Upper lobe of left lung (tissue), 6 donors: ENCODE data around the gene PDRG1. TPM values are rescaled to one million over a fixed set of nuclear protein-coding genes. Genes with fewer than 3 reads are reported as not detected.

Experiments
- ATAC-seq, 2 donors: fragments of 200-7000 bp; cut with Tn5 transposase; one replicate each; pipeline ENCODE4 v1.9.1; 2022; ENCODE audit warnings: mild to moderate bottlenecking in 2 of 2, moderate library complexity in 2 of 2; ENCODE audit not compliant: low FRiP score in 2 of 2
- DNase-seq, 2 donors: peaks; one replicate each; pipeline ENCODE4 v3.0.0-alpha.2; 2019 to 2020
- H3K27ac ChIP-seq, 4 donors: fragments of 200-600 bp; sonication (generic); one replicate each; pipeline ENCODE4 v1.5.1; 2016 to 2019
- H3K27me3 ChIP-seq, 4 donors: fragments of 200-600 bp; sonication (generic); one replicate each; pipeline ENCODE4 v1.5.1; 2017 to 2019
- H3K36me3 ChIP-seq, 4 donors: fragments of 200-600 bp; sonication (generic); one replicate each; pipeline ENCODE4 v1.5.1; 2016 to 2019
- H3K4me1 ChIP-seq, 4 donors: fragments of 200-600 bp; sonication (generic); one replicate each; pipeline ENCODE4 v1.5.1; 2018 to 2019
- H3K4me3 ChIP-seq, 4 donors: fragments of 200-600 bp; sonication (generic); one replicate each; pipeline ENCODE4 v1.5.1; 2017 to 2019; ENCODE audit warnings: mild to moderate bottlenecking in 2 of 4, moderate library complexity in 1 of 4
- H3K9me3 ChIP-seq, 4 donors: fragments of 200-600 bp; sonication (generic); one replicate each; pipeline ENCODE4 v1.5.1; 2018 to 2019
- CTCF ChIP-seq, 6 experiments: fragments of 450-650 bp in 4 of 6; fragments of 200-600 bp in 2 of 6; sonication (generic) in 2 of 6; IDR thresholded peaks; one replicate each; pipeline ENCODE4 v1.5.1; 2016 to 2019; ENCODE audit warnings: antibody characterized with exemption in 6 of 6
- EP300 ChIP-seq, 4 donors: sonication (generic); formaldehyde crosslinking; IDR thresholded peaks; one replicate each; pipeline ENCODE4 v1.5.1; 2017; ENCODE audit warnings: antibody characterized with exemption in 4 of 4, control low read depth in 2 of 4
- POLR2A ChIP-seq, 4 donors: fragments of 450-650 bp; IDR thresholded peaks; one replicate each; pipeline ENCODE4 v1.5.1; 2016 to 2017; ENCODE audit warnings: antibody characterized with exemption in 4 of 4, mild to moderate bottlenecking in 2 of 4
- POLR2AphosphoS5 ChIP-seq, 2 donors: sonication (generic); formaldehyde crosslinking; IDR thresholded peaks; one replicate each; pipeline ENCODE4 v1.5.1; 2017; ENCODE audit warnings: antibody characterized with exemption in 2 of 2
- WGBS, 2 donors: methylation state at CpG; one replicate each; pipeline ENCODE4 v1.1.5; 2017 to 2018; 5-methylcytosine and 5-hydroxymethylcytosine counted together
- total RNA-seq, 6 donors: library from RNA; depleted of rRNA in 4 of 6; stranded (reverse); fragments of >200 nt in 4 of 6; gene quantifications; one replicate each; pipeline versions ENCODE4 v1.1.0 to v1.2.1, GENCODE V29; 2016 to 2021
- donor health status: DM: no; HTN: no; CAD: no; lungs with moderate emphysema.
- donor health status: DM: no; HTN: yes; CAD: no; lungs with severe emphysema.

PDRG1 gene
- total RNA-seq, 6 donors from 2014 or later: 3.0 to 11.8 (median 7.9) TPM

DNA sequence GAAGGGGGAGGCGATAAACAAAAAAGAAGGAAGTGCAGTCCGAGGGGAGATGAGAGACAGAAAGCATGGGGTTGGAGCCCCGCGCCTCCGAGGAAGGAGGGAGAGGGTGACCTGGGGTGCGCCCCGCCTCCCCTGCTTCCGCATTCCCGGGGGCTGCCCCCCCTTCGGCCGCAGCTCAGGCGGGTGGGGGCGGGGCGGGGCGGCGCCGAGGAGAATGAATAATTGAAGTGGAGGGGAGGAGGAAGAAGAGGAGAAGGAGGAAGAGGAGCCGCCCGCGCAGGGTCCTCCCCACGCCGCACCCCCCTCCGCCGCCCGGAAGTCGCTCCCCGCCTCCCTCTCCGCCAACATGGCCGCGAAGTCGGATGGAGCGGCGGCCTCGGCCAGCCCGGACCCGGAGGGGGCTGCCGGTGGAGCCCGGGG is 16.0 kb upstream of the PDRG1 start, which contains the start of gene XKR7:
XKR7 (plus strand) TSS at position 322 of the 420 bp plus-strand sequence; CDS start at position 347, 25 bp downstream.
- ATAC-seq (no peak), DNase-seq (peak in 1 of 2 donors; percentile 84)
- 0 to 4% methylated on average over 15 to 26 of the region's 38 CpGs for WGBS, 2 donors
- Histone ChIP-seq H3K4me3 (peak within 1 kb of the TSS in 3 of 4 donors; percentile 33 to 47 (median 35)), H3K4me1 (peaks cover 3 to 14% (median 4%) of the 10 kb centered on the region in 4 donors), H3K27ac (no peak within 1 kb of the TSS), H3K9me3 (no peaks in the 10 kb centered on the region), H3K27me3 (peaks cover 0 to 10% (median 4%) of the 10 kb centered on the region in 4 donors), H3K36me3 (no peaks in the 10 kb centered on the region)
- no peak for TF ChIP-seq EP300 (IDR thresholded peaks at IDR 0.05)
- no peak for TF ChIP-seq POLR2A (IDR thresholded peaks at IDR 0.05)
- no peak for TF ChIP-seq POLR2AphosphoS5 (IDR thresholded peaks at IDR 0.05)
- no peak for TF ChIP-seq CTCF (IDR thresholded peaks at IDR 0.05)

DNA sequence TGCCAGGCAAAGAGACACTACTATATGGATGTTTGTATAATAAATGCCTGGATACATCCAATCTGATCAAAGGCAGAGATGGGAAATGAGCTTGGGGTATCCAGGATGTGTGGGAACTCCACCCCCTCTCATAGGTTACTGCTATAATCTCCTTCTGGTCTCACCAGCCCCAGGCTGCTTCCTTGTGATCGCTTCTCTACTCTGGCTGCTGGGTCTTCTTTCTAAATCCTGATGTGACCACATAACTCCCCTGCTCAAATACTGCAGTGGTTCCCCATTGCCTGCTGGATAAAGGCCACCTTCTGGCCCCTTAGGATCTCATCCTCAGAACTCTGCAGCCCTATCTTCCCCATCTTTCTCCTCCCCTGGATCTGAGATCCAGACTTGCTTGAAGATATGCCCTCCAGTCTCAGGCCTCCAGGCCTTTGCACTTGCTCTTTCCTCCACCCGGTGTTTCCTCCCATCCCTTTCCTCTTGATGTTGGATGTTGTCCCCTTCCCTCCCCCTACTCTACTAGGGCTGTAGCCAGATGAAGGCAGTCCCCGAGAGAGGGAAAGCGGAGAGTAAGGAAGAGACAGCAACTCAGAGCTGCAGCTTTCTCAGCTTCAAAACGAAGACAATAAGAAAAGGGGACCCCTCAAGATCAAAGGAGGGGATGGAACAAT is 15.3 kb upstream of the PDRG1 start:
- Histone ChIP-seq H3K36me3 (no peaks in the 10 kb centered on the region), H3K4me3 (no peak overlapping the region), H3K27me3 (peaks cover 0 to 10% (median 4%) of the 10 kb centered on the region in 4 donors), H3K9me3 (no peaks in the 10 kb centered on the region), H3K27ac (no peak overlapping the region), H3K4me1 (peaks cover 3 to 14% (median 4%) of the 10 kb centered on the region in 4 donors)
- no peak for ATAC-seq
- no peak for DNase-seq
- TF ChIP-seq CTCF (IDR thresholded peaks at IDR 0.05): no peak
- no peak for TF ChIP-seq POLR2A (IDR thresholded peaks at IDR 0.05)
- no peak for TF ChIP-seq POLR2AphosphoS5 (IDR thresholded peaks at IDR 0.05)
- no peak for TF ChIP-seq EP300 (IDR thresholded peaks at IDR 0.05)
- WGBS, 2 donors: 0 to 11% methylated on average over 5 of the region's 5 CpGs

DNA sequence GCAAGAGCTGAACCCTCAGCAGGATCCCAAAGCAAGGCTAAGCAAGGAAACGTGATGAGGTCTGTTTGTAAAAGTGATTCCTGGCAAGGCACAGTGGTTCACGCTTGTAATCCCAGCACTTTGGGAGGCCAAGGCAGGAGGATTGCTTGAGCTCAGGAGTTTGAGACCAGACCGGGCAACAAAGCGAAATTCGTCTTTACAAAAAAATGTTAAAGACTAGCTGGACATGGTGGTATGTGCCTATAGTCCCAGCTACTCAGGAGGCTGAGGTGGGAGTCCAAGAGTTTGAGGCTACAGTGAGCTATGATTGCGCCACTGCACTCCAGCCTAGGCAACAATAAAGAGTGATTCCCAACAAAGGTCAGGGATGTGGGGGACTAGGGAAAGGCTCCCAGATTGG is 12.0 kb upstream of the PDRG1 start:
- Histone ChIP-seq H3K27me3 (peaks cover 0 to 10% (median 4%) of the 10 kb centered on the region in 4 donors), H3K4me3 (no peak overlapping the region), H3K9me3 (no peaks in the 10 kb centered on the region), H3K27ac (no peak overlapping the region), H3K4me1 (peaks cover 3 to 14% (median 4%) of the 10 kb centered on the region in 4 donors), H3K36me3 (no peaks in the 10 kb centered on the region)
- DNase-seq (no peak), ATAC-seq (no peak)
- WGBS, 2 donors: 76 to 77% methylated on average over 6 of the region's 6 CpGs
- TF ChIP-seq EP300 (IDR thresholded peaks at IDR 0.05): no peak

DNA sequence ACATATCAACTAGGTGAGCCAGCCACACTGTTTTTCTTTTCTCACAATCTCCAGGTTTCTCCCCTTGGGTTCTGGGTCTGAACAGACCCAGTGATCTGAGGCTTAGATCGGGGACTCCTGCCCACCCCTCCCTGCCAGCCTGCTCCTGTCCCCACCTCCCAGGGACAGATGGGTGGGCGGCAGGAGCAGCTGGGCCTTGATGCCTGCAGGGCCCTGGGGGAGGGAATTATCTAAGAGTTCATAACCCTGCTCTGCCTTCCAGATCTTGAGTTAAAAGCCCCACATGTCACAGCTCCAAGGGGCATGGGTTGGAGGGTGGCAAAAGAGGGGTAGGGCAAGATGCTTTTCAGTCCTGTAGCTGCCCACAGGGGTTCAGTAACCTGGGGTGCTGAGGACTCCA is 10.9 kb upstream of the PDRG1 start:
- no peak for TF ChIP-seq POLR2A (IDR thresholded peaks at IDR 0.05)
- no peak for ATAC-seq
- WGBS, 2 donors: 40 to 62% methylated on average over 2 of the region's 2 CpGs

DNA sequence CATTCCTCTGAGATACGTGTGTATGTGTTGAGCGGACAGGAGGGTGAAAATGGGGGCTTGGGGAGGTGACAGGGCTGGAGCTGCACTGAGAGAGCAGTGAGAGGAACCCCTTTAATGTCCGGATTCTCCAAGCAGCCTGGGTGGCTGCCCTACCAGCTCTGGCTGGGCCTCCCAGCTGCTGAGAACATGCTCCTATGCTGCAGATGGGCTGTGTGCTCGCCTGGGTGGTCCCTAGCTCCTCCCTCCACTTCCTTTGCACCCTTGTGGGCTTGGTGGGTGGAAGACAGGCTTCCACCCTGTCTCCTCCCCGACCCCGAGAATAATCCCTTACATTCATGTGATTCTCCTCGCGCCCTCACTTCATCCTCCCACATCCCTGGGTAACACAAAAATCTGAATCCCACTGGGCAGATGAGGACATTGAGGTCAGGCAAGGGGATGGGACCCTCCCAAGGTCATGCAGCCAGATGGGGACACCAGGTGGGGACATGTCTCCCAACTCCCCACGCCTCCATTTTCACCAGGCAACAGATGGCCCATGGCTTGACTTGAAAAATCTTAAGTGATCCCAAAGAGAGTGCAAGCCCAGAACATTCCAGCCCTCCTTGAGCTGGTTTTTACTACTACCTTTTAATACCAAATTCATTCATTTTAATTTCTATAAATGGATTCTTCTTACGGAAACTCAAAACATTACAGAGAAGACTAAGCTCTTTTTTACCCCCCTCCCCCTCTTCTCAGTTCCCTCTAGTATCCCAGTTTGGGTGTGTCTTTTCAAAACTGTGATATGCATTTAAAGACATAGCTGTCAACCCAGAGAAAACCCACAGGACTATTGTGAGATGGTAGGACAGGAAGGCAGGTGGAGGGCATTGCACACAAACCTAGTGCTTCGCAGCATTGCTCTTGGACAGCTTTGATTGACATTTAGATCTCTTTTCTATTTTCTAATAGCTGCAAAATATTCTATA is 5.0 kb upstream of the PDRG1 start:
- Histone ChIP-seq H3K27me3 (no peaks in the 10 kb centered on the region), H3K9me3 (no peaks in the 10 kb centered on the region), H3K36me3 (no peaks in the 10 kb centered on the region), H3K4me3 (no peak overlapping the region), H3K27ac (no peak overlapping the region), H3K4me1 (peaks cover 0 to 5% (median 0%) of the 10 kb centered on the region in 4 donors)
- no peak for DNase-seq
- no peak for TF ChIP-seq EP300 (IDR thresholded peaks at IDR 0.05)
- TF ChIP-seq POLR2AphosphoS5 (IDR thresholded peaks at IDR 0.05): no peak
- TF ChIP-seq CTCF (IDR thresholded peaks at IDR 0.05): no peak
- TF ChIP-seq POLR2A (IDR thresholded peaks at IDR 0.05): no peak
- WGBS, 2 donors: 48 to 59% methylated on average over 10 to 11 of the region's 11 CpGs
- no peak for ATAC-seq

More for the DNA sequence above, 10.9 kb upstream of the PDRG1 start:
- Histone ChIP-seq H3K27ac (no peak overlapping the region), H3K36me3 (no peaks in the 10 kb centered on the region), H3K4me3 (no peak overlapping the region), H3K4me1 (peaks cover under 1 to 3% (median 1%) of the 10 kb centered on the region in 4 donors), H3K27me3 (peaks cover 0 to 8% (median 3%) of the 10 kb centered on the region in 4 donors), H3K9me3 (no peaks in the 10 kb centered on the region)
- no peak for DNase-seq
